Measurements from ENCODE around the gene IL16. TPM values are rescaled to one million over a fixed set of nuclear protein-coding genes. Genes with fewer than 3 reads are reported as not detected.

The IL16 gene
- total and polyA plus RNA-seq, 2 donors (not counting 1 experiment from before 2014, with no cell fraction given): 181 to 287 TPM

- Mint-ChIP-seq H3K27me3 (no peaks in the 10 kb centered on the region), H3K4me3 (peak overlapping the region; percentile 100), H3K27ac (peak overlapping the region; percentile 98), H3K4me1 (peaks cover 86% of the 10 kb centered on the region), H3K9me3 (ENCODE audit: insufficient read depth) (no peaks in the 10 kb centered on the region)
- Histone ChIP-seq H3K36me3 (replicated peaks in 1 of 2; ENCODE audit: control extremely low read depth in 1 of 2, control insufficient read depth in 1 of 2, extremely low read depth in 1 of 2, insufficient read depth in 2 of 2, low read length in 1 of 2) (peaks cover 18 to 100% of the 10 kb centered on the region in 2 experiments), H3K27ac (ENCODE audit: low read length in 2 of 2) (peak overlapping the region; percentile 95 to 98), H3K79me2 (ENCODE audit: control insufficient read depth, insufficient read depth, low read length) (peaks cover 90% of the 10 kb centered on the region), H3K9me3 (ENCODE audit: control extremely low read depth in 1 of 3, control insufficient read depth in 2 of 3, insufficient read depth in 1 of 3, low read length in 2 of 3) (no peaks in the 10 kb centered on the region), H3K4me1 (ENCODE audit: control insufficient read depth in 2 of 2, insufficient read depth in 2 of 2, low read length in 2 of 2) (peaks cover 77 to 91% of the 10 kb centered on the region in 2 donors), H3K27me3 (replicated peaks in 1 of 4; ENCODE audit: control extremely low read depth in 1 of 4, control insufficient read depth in 3 of 4, insufficient read depth in 4 of 4, low read length in 3 of 4) (no peaks in the 10 kb centered on the region), H4K20me1 (ENCODE audit: control insufficient read depth, insufficient read depth, low read length, poor library complexity, severe bottlenecking) (peaks cover 91% of the 10 kb centered on the region), H3K4me3 (ENCODE audit: control extremely low read depth in 1 of 5, extremely low read depth in 1 of 5, insufficient read depth in 1 of 5, low read depth in 2 of 5, low read length in 4 of 5) (peak overlapping the region; percentile 28 to 95 (median 87)), H3K4me2 (replicated peaks; ENCODE audit: low read depth, low read length, poor library complexity, severe bottlenecking) (peak overlapping the region; percentile 93), H3K9ac (ENCODE audit: low read length) (peak overlapping the region; percentile 95), H2AFZ (ENCODE audit: insufficient read depth, low read depth, low read length, poor library complexity, severe bottlenecking) (no peak overlapping the region)
- CTCF ChIA-PET: interaction anchor here (0.9 to 6.2 kb wide), 16 partner anchors 7 to 96 kb away, joined by 3 to 46 read pairs (median 6); no protein-coding TSS in a partner anchor
- DNase-seq (no peak), ATAC-seq (ENCODE audit: low read depth) (no peak)
- POLR2A ChIA-PET: interaction anchor here (5.6 to 6.5 kb wide), 2 partner anchors 6 to 12 kb away, joined by 59 to 60 read pairs; no protein-coding TSS in a partner anchor
- WGBS (ENCODE audit: insufficient coverage): 76% methylated on average over 3 of the region's 9 CpGs
- intact Hi-C loops (cut with micrococcal nuclease): loop anchor here (2.0 kb wide), 1 partner anchor 13 kb away; no protein-coding TSS in a partner anchor
- TF ChIP-seq, protein P1, sequence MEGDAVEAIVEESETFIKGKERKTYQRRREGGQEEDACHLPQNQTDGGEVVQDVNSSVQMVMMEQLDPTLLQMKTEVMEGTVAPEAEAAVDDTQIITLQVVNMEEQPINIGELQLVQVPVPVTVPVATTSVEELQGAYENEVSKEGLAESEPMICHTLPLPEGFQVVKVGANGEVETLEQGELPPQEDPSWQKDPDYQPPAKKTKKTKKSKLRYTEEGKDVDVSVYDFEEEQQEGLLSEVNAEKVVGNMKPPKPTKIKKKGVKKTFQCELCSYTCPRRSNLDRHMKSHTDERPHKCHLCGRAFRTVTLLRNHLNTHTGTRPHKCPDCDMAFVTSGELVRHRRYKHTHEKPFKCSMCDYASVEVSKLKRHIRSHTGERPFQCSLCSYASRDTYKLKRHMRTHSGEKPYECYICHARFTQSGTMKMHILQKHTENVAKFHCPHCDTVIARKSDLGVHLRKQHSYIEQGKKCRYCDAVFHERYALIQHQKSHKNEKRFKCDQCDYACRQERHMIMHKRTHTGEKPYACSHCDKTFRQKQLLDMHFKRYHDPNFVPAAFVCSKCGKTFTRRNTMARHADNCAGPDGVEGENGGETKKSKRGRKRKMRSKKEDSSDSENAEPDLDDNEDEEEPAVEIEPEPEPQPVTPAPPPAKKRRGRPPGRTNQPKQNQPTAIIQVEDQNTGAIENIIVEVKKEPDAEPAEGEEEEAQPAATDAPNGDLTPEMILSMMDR (IDR thresholded peaks at IDR 0.05): no peak
Measured at GRCh38 chr15:81303244-81304225, 106.9 kb downstream of the IL16 start.

- ChIA-PET POLR2A (interaction anchor here (6.5 kb wide), 1 partner anchor 12 kb away, joined by 60 read pairs; no protein-coding TSS in a partner anchor), CTCF (interaction anchor here (0.9 to 6.2 kb wide), 11 partner anchors 8 to 95 kb away, joined by 3 to 46 read pairs (median 4); no protein-coding TSS in a partner anchor)
- Histone ChIP-seq H3K9ac (ENCODE audit: low read length) (peak overlapping the region; percentile 95), H3K4me2 (replicated peaks; ENCODE audit: low read depth, low read length, poor library complexity, severe bottlenecking) (peak overlapping the region; percentile 93), H3K4me1 (ENCODE audit: control insufficient read depth in 2 of 2, insufficient read depth in 2 of 2, low read length in 2 of 2) (peaks cover 75 to 84% of the 10 kb centered on the region in 2 donors), H3K79me2 (ENCODE audit: control insufficient read depth, insufficient read depth, low read length) (peaks cover 83% of the 10 kb centered on the region), H3K4me3 (ENCODE audit: control extremely low read depth in 1 of 5, extremely low read depth in 1 of 5, insufficient read depth in 1 of 5, low read depth in 2 of 5, low read length in 4 of 5) (peak overlapping the region in 1 of 5 experiments; percentile 12), H3K9me3 (ENCODE audit: control extremely low read depth in 1 of 3, control insufficient read depth in 2 of 3, insufficient read depth in 1 of 3, low read length in 2 of 3) (no peaks in the 10 kb centered on the region), H3K36me3 (replicated peaks in 1 of 2; ENCODE audit: control extremely low read depth in 1 of 2, control insufficient read depth in 1 of 2, extremely low read depth in 1 of 2, insufficient read depth in 2 of 2, low read length in 1 of 2) (peaks cover 14 to 100% of the 10 kb centered on the region in 2 experiments), H4K20me1 (ENCODE audit: control insufficient read depth, insufficient read depth, low read length, poor library complexity, severe bottlenecking) (peaks cover 88% of the 10 kb centered on the region), H3K27me3 (replicated peaks in 1 of 4; ENCODE audit: control extremely low read depth in 1 of 4, control insufficient read depth in 3 of 4, insufficient read depth in 4 of 4, low read length in 3 of 4) (no peaks in the 10 kb centered on the region), H3K27ac (ENCODE audit: low read length in 2 of 2) (peak overlapping the region; percentile 95 to 98), H2AFZ (ENCODE audit: insufficient read depth, low read depth, low read length, poor library complexity, severe bottlenecking) (no peak overlapping the region)
- ATAC-seq (ENCODE audit: low read depth) (peak; percentile 13), DNase-seq (peak; percentile 44)
- peak overlapping the region; percentile 100 for H3K4me3 Mint-ChIP-seq
- H3K9me3 Mint-ChIP-seq (ENCODE audit: insufficient read depth): no peaks in the 10 kb centered on the region
- TF ChIP-seq EZH2 (IDR thresholded peaks at IDR 0.05; ENCODE audit: borderline replicate concordance, insufficient read depth, low read depth, low read length, poor library complexity, severe bottlenecking): no peak
- TF ChIP-seq, protein P1 (IDR thresholded peaks at IDR 0.05): no peak
- WGBS (ENCODE audit: insufficient coverage): 0% methylated on average over 1 of the region's 5 CpGs
- peaks cover 83% of the 10 kb centered on the region for H3K4me1 Mint-ChIP-seq
- no peaks in the 10 kb centered on the region for H3K27me3 Mint-ChIP-seq
- H3K27ac Mint-ChIP-seq: peak overlapping the region; percentile 98
- intact Hi-C loops (cut with micrococcal nuclease): no loop called here
Measured at GRCh38 chr15:81304226-81304625, 107.5 kb downstream of the IL16 start.
